ENCODE measurements around the gene EFR3B.
"Not testable (repeated sequence)": the region's sequence is repeated elsewhere in the genome, so short reads cannot be mapped to it uniquely, and the experiment has no call there.

GRCh38 chr2:25150993-25151392 lies 109.1 kb downstream of the EFR3B start:
- not testable (repeated sequence) for TF ChIP-seq ZFP36 (IDR thresholded peaks at IDR 0.05; ENCODE audit: borderline replicate concordance, low read depth, low read length, partially characterized antibody); CTCF (CRISPR knock-in tag; IDR thresholded peaks at IDR 0.05); DNMT1 (CRISPR knock-in tag; IDR thresholded peaks at IDR 0.05); ZNF687 (CRISPR knock-in tag; IDR thresholded peaks at IDR 0.05); E2F1 (CRISPR knock-in tag; IDR thresholded peaks at IDR 0.05); TGIF2 (CRISPR knock-in tag; IDR thresholded peaks at IDR 0.05); EZH2 (conservative IDR thresholded peaks at IDR 0.05; ENCODE audit: low read depth, low read length); TOPORS (CRISPR knock-in tag; IDR thresholded peaks at IDR 0.05); POLR2AphosphoS5 (IDR thresholded peaks at IDR 0.05; ENCODE audit: low read depth, low read length); NFYB (CRISPR knock-in tag; IDR thresholded peaks at IDR 0.05)
